Measurements from ENCODE around the gene WDR91.

- TF ChIP-seq, protein P1, sequence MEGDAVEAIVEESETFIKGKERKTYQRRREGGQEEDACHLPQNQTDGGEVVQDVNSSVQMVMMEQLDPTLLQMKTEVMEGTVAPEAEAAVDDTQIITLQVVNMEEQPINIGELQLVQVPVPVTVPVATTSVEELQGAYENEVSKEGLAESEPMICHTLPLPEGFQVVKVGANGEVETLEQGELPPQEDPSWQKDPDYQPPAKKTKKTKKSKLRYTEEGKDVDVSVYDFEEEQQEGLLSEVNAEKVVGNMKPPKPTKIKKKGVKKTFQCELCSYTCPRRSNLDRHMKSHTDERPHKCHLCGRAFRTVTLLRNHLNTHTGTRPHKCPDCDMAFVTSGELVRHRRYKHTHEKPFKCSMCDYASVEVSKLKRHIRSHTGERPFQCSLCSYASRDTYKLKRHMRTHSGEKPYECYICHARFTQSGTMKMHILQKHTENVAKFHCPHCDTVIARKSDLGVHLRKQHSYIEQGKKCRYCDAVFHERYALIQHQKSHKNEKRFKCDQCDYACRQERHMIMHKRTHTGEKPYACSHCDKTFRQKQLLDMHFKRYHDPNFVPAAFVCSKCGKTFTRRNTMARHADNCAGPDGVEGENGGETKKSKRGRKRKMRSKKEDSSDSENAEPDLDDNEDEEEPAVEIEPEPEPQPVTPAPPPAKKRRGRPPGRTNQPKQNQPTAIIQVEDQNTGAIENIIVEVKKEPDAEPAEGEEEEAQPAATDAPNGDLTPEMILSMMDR (conservative IDR thresholded peaks at IDR 0.05; ENCODE audit: low read depth, low read length) = no peak
- no peak for TF ChIP-seq EZH2 (IDR thresholded peaks at IDR 0.05; ENCODE audit: borderline replicate concordance, low read depth, low read length, poor library complexity, severe bottlenecking)
Observed at GRCh38 chr7:135166338-135166990, 44.9 kb downstream of the WDR91 start.

All from A673 (cell line).